HG03025 (cell line): Measurements from ENCODE around the gene FOXN3.

Source experiments
- ATAC-seq: cut with Tn5 transposase; IDR thresholded peaks from one replicate; pipeline ENCODE4 v1.9.1; 2021; ENCODE audit warnings: mild to moderate bottlenecking, moderate library complexity; ENCODE audit not compliant: unreplicated experiment, low FRiP score

Gene FOXN3

GRCh38 chr14:89343356-89343755, 73.7 kb downstream of the FOXN3 start:
- no peak for ATAC-seq

- no peak for ATAC-seq
These were observed 75.0 kb downstream of the FOXN3 start for GRCh38 chr14:89342049-89342448.

GRCh38 chr14:89340200-89341181, 76.5 kb downstream of the FOXN3 start:
- ATAC-seq = no peak

GRCh38 chr14:89339579-89339978, 77.5 kb downstream of the FOXN3 start:
- ATAC-seq = no peak

GRCh38 chr14:89339158-89339557, 77.9 kb downstream of the FOXN3 start:
- ATAC-seq = no peak

GRCh38 chr14:89336338-89336737, 80.7 kb downstream of the FOXN3 start:
- ATAC-seq = no peak

- ATAC-seq = no peak
These were observed 85.0 kb downstream of the FOXN3 start for GRCh38 chr14:89332031-89332430.

- peak; percentile 76 for ATAC-seq
These were observed 85.6 kb downstream of the FOXN3 start for GRCh38 chr14:89331398-89331797.

GRCh38 chr14:89330236-89331002, 86.6 kb downstream of the FOXN3 start:
- ATAC-seq = no peak

- ATAC-seq = no peak
These were observed 89.2 kb downstream of the FOXN3 start for GRCh38 chr14:89327771-89328212.

- ATAC-seq = no peak
These were observed 91.1 kb downstream of the FOXN3 start for GRCh38 chr14:89325959-89326358.

- no peak for ATAC-seq
These were observed 91.6 kb downstream of the FOXN3 start for GRCh38 chr14:89325299-89325883.

GRCh38 chr14:89324501-89325298, 92.3 kb downstream of the FOXN3 start:
- no peak for ATAC-seq

GRCh38 chr14:89320381-89321000, 96.5 kb downstream of the FOXN3 start:
- ATAC-seq = no peak

- no peak for ATAC-seq
These were observed 97.3 kb downstream of the FOXN3 start for GRCh38 chr14:89319687-89320086.

- peak; percentile 74 for ATAC-seq
These were observed 99.9 kb downstream of the FOXN3 start for GRCh38 chr14:89317051-89317691.

GRCh38 chr14:89315493-89316470, 101.3 kb downstream of the FOXN3 start:
- no peak for ATAC-seq

- ATAC-seq = no peak
These were observed 102.8 kb downstream of the FOXN3 start for GRCh38 chr14:89314274-89314673.
